ENCODE measurements around the gene F2RL2. TPM values are rescaled to one million over a fixed set of nuclear protein-coding genes. Genes with fewer than 3 reads are reported as not detected.

The F2RL2 gene
- polyA plus RNA-seq, 1 experiment: 83.1 TPM

Other genes with a start within 250 kb of the F2RL2 start
- 0.63 and 0.84 TPM in 2 replicates for gene IQGAP2, start 220.1 kb downstream of the F2RL2 start, polyA plus RNA-seq (2011; rRNA removed)
- 289 and 324 TPM in 2 replicates for gene F2R, start 92.7 kb upstream of the F2RL2 start, polyA plus RNA-seq (2011; rRNA removed)
- 11.0 and 11.4 TPM in 2 replicates for gene F2RL1, start 195.6 kb upstream of the F2RL2 start, polyA plus RNA-seq (2011; rRNA removed)
- gene S100Z, start 226.6 kb upstream of the F2RL2 start, polyA plus RNA-seq (2011; rRNA removed): not detected in 2 replicates

All from AG04450 (cell line).